Measurements from ENCODE around the gene FNDC5. TPM values are rescaled to one million over a fixed set of nuclear protein-coding genes. Genes with fewer than 3 reads are reported as not detected.

FNDC5 gene
- total RNA-seq, 1 donor from 2014 or later = 2.0 TPM

DNA sequence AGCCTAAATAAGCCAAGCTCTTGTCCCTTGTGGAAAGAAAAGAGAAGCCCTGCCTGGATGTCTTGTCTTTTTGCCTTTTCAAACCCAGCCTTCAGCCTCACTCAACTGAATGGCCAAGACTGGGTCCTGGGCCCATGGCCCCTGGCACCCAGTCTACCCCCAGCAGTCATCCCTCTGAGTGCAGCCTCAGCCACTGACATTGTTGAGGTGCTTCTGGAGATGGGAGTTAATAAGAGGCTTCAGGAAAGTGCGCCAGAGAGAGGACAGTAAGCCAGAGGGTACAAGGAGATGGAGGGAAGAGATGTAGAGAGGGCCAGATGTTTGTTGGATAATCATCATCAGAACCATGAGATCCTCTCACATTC, 6.8 kb downstream of the FNDC5 start:
- no peak for DNase-seq (ENCODE audit: extremely low spot score, unreplicated experiment)
- no peaks in the 10 kb centered on the region for H3K9me3 Mint-ChIP-seq (ENCODE audit: unreplicated experiment)
- no peaks in the 10 kb centered on the region for H3K4me1 Mint-ChIP-seq (ENCODE audit: unreplicated experiment)
- H3K27ac Mint-ChIP-seq (ENCODE audit: unreplicated experiment) = no peak overlapping the region
- TF ChIP-seq, protein P1, sequence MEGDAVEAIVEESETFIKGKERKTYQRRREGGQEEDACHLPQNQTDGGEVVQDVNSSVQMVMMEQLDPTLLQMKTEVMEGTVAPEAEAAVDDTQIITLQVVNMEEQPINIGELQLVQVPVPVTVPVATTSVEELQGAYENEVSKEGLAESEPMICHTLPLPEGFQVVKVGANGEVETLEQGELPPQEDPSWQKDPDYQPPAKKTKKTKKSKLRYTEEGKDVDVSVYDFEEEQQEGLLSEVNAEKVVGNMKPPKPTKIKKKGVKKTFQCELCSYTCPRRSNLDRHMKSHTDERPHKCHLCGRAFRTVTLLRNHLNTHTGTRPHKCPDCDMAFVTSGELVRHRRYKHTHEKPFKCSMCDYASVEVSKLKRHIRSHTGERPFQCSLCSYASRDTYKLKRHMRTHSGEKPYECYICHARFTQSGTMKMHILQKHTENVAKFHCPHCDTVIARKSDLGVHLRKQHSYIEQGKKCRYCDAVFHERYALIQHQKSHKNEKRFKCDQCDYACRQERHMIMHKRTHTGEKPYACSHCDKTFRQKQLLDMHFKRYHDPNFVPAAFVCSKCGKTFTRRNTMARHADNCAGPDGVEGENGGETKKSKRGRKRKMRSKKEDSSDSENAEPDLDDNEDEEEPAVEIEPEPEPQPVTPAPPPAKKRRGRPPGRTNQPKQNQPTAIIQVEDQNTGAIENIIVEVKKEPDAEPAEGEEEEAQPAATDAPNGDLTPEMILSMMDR (IDR thresholded peaks at IDR 0.05) = no peak
- H3K36me3 Mint-ChIP-seq (ENCODE audit: unreplicated experiment) = peaks cover 20% of the 10 kb centered on the region
- H3K27me3 Mint-ChIP-seq (ENCODE audit: unreplicated experiment) = no peaks in the 10 kb centered on the region
- H3K4me3 Mint-ChIP-seq (ENCODE audit: unreplicated experiment) = no peak overlapping the region

DNA sequence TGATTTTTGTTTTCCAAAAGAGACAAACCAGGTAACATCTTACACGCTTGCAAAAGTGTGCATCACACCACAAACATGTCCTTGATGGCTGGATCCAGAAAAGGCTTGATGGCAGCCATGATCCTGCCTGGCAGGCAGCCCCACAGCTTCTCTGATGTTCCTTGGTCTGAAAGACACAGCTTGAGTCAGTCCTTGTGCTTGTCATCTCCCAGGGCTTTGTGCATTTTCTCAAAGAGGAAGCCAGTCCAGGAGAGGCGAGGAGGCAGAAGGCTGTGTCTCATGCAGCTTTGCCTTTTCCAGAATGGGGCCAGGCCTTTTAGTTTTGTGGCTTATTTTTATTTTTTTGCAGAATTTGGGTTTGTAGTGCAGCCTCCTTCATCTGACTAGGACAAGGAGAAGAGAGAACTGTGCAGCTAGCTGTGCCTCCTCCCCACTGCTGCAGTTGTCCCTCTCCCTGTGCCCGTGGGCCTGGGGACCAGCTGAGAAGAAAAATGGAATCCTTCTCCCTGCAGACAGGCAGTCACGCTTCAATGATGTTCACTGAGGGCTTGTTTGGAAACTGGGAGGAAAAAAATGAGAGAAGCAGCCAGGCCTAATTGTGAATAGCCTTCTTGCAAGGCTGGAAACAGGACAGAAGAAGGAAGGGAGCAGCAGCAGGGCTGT, 7.4 kb downstream of the FNDC5 start:
- DNase-seq (ENCODE audit: extremely low spot score, unreplicated experiment) = no peak
- Mint-ChIP-seq H3K4me1 (ENCODE audit: unreplicated experiment) (no peaks in the 10 kb centered on the region), H3K27ac (ENCODE audit: unreplicated experiment) (no peak overlapping the region), H3K9me3 (ENCODE audit: unreplicated experiment) (no peaks in the 10 kb centered on the region), H3K4me3 (ENCODE audit: unreplicated experiment) (no peak overlapping the region), H3K27me3 (ENCODE audit: unreplicated experiment) (no peaks in the 10 kb centered on the region), H3K36me3 (ENCODE audit: unreplicated experiment) (peaks cover 20% of the 10 kb centered on the region)
- TF ChIP-seq, protein P1 (IDR thresholded peaks at IDR 0.05) = no peak

DNA sequence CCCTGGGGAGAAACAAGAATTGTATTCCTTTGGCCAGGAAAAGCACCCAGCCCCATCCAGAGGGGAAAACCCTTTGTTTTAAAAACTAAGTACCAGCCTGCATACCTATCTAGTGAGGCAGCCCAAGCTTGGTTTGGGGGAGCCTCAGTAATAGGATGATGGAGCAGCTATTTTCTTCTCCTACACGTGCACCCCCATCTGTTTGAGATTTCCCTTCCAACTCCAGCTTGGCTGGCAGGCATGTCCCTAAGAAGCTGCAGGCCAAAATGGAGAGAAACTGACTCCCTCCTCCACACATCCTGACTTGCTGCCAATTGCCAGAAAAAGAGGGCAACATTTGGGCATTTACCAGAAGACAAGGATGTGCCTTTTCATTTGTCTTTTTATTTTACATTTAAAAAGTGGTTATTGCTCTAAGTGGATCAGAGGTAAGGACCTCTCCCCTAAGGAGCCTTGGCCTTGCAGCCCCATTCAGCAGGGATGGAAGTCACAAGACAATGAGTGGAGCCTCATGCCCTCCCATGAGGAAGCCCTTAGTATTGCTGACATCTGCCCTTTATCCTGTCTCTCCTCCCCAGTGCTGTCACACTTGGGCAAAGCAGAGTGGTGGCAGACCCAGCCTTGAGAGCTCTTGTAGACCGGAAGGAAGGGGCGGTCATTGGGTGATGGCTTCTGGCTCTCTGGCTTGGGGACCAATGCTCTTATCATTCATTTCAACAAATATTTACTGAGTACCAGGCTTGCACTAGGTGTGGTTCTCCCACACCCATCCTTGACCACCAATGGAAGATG, 8.6 kb downstream of the FNDC5 start:
- H3K27me3 Mint-ChIP-seq (ENCODE audit: unreplicated experiment) = no peaks in the 10 kb centered on the region
- H3K36me3 Mint-ChIP-seq (ENCODE audit: unreplicated experiment) = peaks cover 26% of the 10 kb centered on the region
- DNase-seq (ENCODE audit: extremely low spot score, unreplicated experiment) = no peak
- no peak overlapping the region for H3K27ac Mint-ChIP-seq (ENCODE audit: unreplicated experiment)
- H3K4me3 Mint-ChIP-seq (ENCODE audit: unreplicated experiment) = no peak overlapping the region
- H3K4me1 Mint-ChIP-seq (ENCODE audit: unreplicated experiment) = no peaks in the 10 kb centered on the region
- TF ChIP-seq, protein P1 (IDR thresholded peaks at IDR 0.05) = no peak
- no peaks in the 10 kb centered on the region for H3K9me3 Mint-ChIP-seq (ENCODE audit: unreplicated experiment)

DNA sequence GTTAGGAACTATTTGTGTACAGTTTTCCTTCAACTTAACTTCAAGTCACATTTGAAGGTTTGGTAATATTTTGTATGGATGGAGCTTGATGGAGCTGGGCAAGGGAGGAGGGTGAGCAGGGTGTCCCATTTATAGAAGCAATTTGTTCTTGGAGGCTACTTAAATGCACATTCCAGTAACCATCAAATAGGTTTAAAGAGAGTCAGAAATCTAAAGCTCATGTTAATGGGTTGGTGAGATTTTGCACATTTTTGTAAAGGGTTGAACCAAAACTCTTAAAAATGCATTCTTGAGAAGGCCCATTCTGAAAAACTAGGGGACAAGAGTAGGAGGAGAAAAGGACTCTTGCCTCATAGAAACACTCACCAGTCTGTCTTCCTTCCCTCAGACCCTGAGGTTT, 10.1 kb downstream of the FNDC5 start:
- Mint-ChIP-seq H3K4me3 (ENCODE audit: unreplicated experiment) (no peak overlapping the region), H3K36me3 (ENCODE audit: unreplicated experiment) (peaks cover 39% of the 10 kb centered on the region), H3K9me3 (ENCODE audit: unreplicated experiment) (no peaks in the 10 kb centered on the region), H3K27me3 (ENCODE audit: unreplicated experiment) (no peaks in the 10 kb centered on the region), H3K4me1 (ENCODE audit: unreplicated experiment) (no peaks in the 10 kb centered on the region), H3K27ac (ENCODE audit: unreplicated experiment) (no peak overlapping the region)
- TF ChIP-seq, protein P1 (IDR thresholded peaks at IDR 0.05) = no peak
- DNase-seq (ENCODE audit: extremely low spot score, unreplicated experiment) = no peak

DNA sequence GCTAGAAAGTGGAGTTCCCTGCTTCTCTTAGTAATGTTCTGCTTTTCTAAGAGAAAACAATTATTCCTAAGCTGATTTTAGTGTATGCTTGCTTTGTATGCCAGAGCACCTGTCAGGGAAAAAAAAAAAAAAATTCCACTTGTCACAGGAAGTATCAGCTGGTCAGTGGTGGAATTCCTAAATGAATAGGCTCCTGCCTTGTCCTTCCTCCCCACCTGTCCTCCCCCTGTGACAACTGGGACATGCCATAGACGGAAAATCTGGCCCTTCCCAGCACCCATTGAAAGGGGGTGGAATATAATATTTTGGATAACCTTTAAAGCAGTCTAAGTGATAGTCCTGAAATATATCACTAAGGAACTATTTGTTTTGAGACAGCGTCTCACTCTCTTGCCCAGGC, 10.8 kb downstream of the FNDC5 start:
- no peak overlapping the region for H3K27ac Mint-ChIP-seq (ENCODE audit: unreplicated experiment)
- no peaks in the 10 kb centered on the region for H3K4me1 Mint-ChIP-seq (ENCODE audit: unreplicated experiment)
- H3K36me3 Mint-ChIP-seq (ENCODE audit: unreplicated experiment) = peaks cover 44% of the 10 kb centered on the region
- TF ChIP-seq, protein P1 (IDR thresholded peaks at IDR 0.05) = no peak
- H3K9me3 Mint-ChIP-seq (ENCODE audit: unreplicated experiment) = no peaks in the 10 kb centered on the region
- DNase-seq (ENCODE audit: extremely low spot score, unreplicated experiment) = no peak
- no peak overlapping the region for H3K4me3 Mint-ChIP-seq (ENCODE audit: unreplicated experiment)
- H3K27me3 Mint-ChIP-seq (ENCODE audit: unreplicated experiment) = no peaks in the 10 kb centered on the region

Data from osteocyte (in vitro differentiated cells).